Measurements from ENCODE around the gene TMEM167A.

Gene TMEM167A

GRCh38 chr5:83042507-83042906, 34.7 kb downstream of the TMEM167A start:
- no peak for DNase-seq (ENCODE audit: low read depth)
- H3K4me3 ChIP-seq (ENCODE audit: control insufficient read depth, low read depth, low read length), result no peak overlapping the region
- TF ChIP-seq CTCF (IDR thresholded peaks at IDR 0.05; ENCODE audit: control insufficient read depth, insufficient read depth, low read depth, low read length, missing control alignments), result no peak

DNA sequence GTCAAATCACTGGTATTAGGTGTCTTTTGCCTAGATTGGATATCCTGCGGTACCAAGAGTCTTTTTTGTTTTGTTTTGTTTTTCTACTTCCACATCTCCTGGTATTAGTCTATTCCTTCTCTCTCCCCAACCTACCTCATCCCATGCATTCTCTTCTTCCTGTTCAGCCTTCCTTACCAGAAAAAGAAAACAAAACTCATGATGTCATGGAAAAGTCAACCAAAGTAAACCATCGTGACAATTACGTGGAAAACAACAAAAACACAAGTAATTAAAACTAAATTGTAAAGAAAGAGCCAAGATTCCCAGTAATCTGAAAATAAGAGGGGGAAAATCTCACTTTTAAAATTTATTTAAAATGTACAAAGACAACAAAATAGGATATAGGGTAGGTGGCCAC, 38.3 kb downstream of the TMEM167A start:
- no peak for TF ChIP-seq CTCF (IDR thresholded peaks at IDR 0.05; ENCODE audit: control insufficient read depth, insufficient read depth, low read depth, low read length, missing control alignments)
- DNase-seq (ENCODE audit: low read depth), result no peak
- no peak overlapping the region for H3K4me3 ChIP-seq (ENCODE audit: control insufficient read depth, low read depth, low read length)

- no peak for DNase-seq (ENCODE audit: low read depth)
- H3K4me3 ChIP-seq (ENCODE audit: control insufficient read depth, low read depth, low read length), result no peak overlapping the region
- TF ChIP-seq CTCF (IDR thresholded peaks at IDR 0.05; ENCODE audit: control insufficient read depth, insufficient read depth, low read depth, low read length, missing control alignments), result no peak
Measured at GRCh38 chr5:83036991-83037575, 40.1 kb downstream of the TMEM167A start.

DNA sequence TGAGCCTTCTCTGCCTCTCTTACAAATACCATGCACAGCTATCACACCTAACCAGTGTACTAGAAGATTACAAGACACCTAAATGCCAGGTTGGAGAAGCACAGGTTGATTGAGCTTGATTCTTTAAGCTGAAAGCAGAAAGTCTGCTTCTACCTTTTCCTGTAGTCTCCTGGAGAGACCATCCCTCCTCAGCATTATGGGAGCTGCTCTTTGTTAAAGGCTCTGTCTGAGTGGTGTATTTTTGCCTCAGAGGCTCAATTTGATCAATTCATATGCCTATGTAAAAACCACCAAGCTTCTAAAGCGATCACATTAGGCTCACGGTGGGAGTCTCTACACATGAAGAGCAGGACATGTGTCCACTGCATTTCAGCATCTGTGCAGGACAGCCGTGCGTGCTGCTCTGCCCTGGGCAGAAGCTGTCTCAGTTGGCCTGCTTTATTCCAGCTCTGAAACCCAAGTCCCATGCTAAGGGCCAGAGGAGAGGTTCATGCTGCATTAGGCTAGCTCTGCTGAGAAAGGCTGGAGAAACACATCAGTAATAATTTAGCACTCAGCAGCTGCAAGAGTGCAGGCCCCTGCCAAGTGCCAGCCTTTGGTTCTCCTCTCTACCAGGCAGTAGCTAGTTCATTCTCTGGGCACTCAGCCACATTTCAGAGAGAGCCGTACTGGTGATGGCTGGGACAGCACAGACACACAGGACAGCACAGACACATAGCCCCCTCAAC, 41.7 kb downstream of the TMEM167A start:
- H3K4me3 ChIP-seq (ENCODE audit: control insufficient read depth, low read depth, low read length), result no peak overlapping the region
- DNase-seq (ENCODE audit: low read depth), result no peak
- no peak for TF ChIP-seq CTCF (IDR thresholded peaks at IDR 0.05; ENCODE audit: control insufficient read depth, insufficient read depth, low read depth, low read length, missing control alignments)

DNA sequence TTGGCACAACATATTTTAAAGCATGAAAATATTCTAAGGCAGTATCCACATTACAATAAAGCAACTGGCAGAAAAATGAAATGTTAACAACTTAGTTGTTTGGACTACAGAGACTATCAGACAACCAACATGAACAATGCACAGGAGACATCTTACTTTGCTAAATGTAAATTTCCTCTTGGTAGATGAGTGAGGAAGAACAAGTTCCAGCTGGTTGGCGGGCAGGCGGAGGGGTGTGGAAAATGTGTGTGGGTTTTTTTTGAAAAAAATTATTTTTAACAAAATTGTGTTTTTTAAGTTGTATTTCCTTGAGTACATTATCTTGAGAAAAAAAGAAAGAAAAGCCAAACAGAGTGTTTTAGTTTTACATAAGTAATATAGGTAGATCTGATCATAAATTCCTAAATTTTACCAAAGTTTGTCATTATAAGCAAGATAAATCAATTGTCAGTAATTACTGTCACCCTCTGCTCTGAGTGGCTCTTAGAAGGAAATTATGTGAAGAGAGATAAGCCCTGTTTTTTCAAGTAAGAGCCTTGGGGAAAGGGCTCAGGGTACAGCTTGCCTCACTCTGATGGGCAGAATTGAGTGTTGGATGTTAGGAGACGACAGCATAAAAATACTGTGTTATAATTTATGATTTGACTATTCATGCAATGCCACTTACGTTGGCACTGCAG, 42.5 kb downstream of the TMEM167A start:
- no peak for TF ChIP-seq CTCF (IDR thresholded peaks at IDR 0.05; ENCODE audit: control insufficient read depth, insufficient read depth, low read depth, low read length, missing control alignments)
- no peak for DNase-seq (ENCODE audit: low read depth)
- no peak overlapping the region for H3K4me3 ChIP-seq (ENCODE audit: control insufficient read depth, low read depth, low read length)

DNA sequence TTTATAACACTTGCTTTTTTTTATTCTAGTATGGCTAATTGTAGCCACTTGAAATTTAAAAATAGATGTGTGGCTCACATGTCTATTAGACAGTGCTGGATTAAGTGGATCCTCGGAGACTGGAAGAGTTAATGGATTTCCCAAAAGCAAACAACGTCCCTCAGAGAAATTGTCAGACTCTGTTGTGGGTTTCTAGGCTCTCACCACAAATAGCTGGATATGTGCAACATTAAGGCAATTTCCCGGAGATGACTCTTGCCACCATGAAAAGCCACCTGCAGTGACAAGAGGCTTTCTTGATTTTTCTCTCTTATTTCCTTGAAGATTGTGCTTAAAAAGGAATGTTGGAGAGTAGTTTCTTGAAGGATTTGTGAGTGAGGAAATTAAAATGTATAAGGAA, 43.2 kb downstream of the TMEM167A start:
- no peak for TF ChIP-seq CTCF (IDR thresholded peaks at IDR 0.05; ENCODE audit: control insufficient read depth, insufficient read depth, low read depth, low read length, missing control alignments)
- no peak for DNase-seq (ENCODE audit: low read depth)

More for the DNA sequence above, 43.2 kb downstream of the TMEM167A start:
- no peak overlapping the region for H3K4me3 ChIP-seq (ENCODE audit: control insufficient read depth, low read depth, low read length)

Measured in AG09309 (cell line).